GM12873 (cell line): ENCODE results near the gene CFAP206.
A peak's percentile ranks its signal among the peaks of the same experiment; 100 is the strongest.

ENCODE experiments used
- TF ChIP-seq, protein P1 (sequence below): IDR thresholded peaks from 2 replicates; pipeline ENCODE4 v1.5.1; 2012; ENCODE audit warnings: low read depth, mild to moderate bottlenecking, moderate library complexity, low read length, control low read depth; ENCODE audit not compliant: insufficient read depth; ENCODE audit errors: missing control alignments

CFAP206 gene, protein sequence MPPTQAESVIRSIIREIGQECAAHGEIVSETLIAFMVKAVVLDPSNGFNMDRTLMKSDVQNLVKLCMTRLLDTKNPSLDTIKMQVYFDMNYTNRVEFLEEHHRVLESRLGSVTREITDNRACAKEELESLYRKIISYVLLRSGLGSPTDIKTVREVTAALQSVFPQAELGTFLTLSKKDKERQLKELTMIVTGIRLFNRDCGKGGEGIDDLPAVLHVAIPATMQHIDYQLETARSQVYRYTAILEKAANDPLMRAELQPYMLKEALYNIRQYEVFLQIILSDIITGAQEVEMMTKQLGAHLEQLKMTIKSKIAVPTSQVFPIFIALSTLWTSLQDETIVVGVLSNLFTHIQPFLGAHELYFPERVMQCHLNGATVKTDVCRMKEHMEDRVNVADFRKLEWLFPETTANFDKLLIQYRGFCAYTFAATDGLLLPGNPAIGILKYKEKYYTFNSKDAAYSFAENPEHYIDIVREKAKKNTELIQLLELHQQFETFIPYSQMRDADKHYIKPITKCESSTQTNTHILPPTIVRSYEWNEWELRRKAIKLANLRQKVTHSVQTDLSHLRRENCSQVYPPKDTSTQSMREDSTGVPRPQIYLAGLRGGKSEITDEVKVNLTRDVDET

DNA sequence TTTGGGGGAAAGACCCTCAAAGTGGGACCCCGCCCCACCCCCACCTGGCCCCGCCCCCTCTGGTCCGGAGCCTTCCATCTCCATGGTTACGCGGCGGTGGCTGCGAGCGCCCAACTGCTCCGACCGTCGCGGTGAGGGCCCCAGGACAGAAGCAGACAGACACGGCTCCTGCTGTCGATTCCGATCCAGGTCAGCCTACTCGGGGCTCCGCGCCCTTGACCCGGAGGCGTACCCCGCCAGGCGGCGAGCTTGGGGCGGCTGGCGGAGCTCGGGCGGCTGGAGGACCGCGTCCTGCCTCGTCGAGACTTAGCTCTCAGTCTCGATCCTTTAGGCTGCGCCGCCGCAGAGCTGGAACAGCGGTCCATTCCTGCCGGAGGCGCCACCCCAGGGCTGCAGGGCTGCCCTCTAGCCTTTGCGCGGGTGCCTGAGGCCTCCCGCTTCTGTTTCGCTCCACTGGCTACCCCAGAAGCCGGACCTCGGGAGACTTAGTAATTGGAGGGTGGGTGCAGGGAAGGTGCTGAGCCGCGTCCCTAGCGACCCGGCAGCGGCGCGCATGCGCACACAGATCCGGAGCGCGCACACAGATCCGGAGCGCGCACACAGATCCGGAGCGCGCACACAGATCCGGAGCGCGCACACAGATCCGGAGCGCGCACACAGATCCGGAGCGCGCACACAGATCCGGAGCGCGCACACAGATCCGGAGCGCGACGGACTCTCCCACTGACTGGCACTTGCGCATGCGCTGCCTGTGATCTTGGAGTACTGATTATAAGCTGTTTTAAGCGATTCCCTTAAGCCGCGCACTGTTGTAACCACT lies at the start of gene CFAP206:
CFAP206 (plus strand) TSS at position 72 of the 820 bp plus-strand sequence. CDS start 1,868 bp downstream, outside the sequence.
- TF ChIP-seq, protein P1, sequence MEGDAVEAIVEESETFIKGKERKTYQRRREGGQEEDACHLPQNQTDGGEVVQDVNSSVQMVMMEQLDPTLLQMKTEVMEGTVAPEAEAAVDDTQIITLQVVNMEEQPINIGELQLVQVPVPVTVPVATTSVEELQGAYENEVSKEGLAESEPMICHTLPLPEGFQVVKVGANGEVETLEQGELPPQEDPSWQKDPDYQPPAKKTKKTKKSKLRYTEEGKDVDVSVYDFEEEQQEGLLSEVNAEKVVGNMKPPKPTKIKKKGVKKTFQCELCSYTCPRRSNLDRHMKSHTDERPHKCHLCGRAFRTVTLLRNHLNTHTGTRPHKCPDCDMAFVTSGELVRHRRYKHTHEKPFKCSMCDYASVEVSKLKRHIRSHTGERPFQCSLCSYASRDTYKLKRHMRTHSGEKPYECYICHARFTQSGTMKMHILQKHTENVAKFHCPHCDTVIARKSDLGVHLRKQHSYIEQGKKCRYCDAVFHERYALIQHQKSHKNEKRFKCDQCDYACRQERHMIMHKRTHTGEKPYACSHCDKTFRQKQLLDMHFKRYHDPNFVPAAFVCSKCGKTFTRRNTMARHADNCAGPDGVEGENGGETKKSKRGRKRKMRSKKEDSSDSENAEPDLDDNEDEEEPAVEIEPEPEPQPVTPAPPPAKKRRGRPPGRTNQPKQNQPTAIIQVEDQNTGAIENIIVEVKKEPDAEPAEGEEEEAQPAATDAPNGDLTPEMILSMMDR = peak; percentile 36

DNA sequence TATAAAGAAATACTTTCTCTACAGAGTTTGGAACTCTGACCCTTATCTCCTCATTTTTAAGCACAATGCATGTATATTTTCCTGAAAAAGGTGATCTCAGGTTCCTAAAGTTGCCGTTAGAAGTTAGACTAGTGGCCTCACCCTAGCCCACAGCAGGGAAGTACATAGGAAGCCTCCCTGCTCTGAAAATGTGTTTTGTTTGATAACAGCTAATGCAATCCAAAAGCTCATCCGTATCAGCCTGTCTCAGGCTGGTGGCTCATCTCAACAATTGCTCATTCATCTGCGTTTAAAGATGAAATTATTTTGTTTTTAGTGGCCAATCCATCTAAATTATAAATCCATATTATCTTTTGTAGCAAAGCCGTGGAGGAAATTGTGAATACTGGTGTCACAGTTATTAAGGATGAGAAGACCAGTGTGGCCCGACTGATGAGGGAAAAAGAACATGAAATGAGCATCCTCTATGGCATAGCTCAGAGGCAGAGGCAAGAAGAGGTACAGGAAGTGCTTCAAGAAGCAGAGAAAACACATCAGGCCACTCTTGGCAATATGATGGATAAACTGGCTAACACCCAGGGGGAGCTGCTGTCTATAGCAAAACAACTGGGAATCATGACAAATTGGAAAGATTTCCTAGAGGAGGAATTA lies 43.0 kb upstream of the CFAP206 start:
- TF ChIP-seq, protein P1 = no peak

GRCh38 chr6:87366072-87366827 lies 41.5 kb upstream of the CFAP206 start:
- TF ChIP-seq, protein P1 = no peak

DNA sequence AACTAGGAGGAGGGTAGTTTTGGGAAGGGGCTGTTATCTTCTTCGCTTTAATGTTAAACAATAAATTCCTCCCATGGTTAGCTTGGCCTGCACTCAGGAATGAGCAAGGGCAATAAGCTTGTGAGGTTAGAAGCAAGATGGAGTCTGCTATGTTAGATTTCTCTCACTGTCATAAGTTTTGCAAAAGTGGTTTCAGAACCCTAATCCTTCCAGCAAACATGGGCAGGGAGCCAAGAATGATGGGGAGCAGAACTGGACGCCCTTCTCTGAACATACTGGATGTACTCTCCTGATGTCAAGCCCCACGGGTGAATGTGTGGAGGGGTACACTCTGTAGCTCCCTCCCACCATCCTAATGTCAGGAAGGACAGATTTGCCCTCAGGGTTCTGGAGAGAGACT lies 40.9 kb upstream of the CFAP206 start:
- TF ChIP-seq, protein P1 = no peak

GRCh38 chr6:87373377-87373776 lies 34.4 kb upstream of the CFAP206 start:
- TF ChIP-seq, protein P1 = no peak

DNA sequence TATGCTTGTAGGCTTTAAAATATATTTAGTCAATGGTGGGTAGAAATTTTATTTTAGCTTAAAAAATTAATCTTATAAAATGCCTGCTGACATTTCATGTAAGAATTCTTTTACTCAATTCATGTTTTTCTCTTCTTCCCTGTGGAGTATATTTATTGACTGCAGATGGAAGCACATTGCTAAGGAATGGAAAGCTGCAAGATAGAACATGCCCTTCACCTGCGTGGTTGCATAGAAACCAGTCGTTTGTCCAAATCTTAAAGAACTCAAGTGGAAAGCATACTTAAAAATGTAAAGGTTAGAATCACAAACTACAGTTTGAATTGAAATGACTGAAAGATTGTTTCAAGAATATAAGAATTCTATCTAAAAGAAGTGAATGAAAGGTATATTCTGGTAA lies 32.5 kb upstream of the CFAP206 start:
- TF ChIP-seq, protein P1 = no peak
